HepG2 (cell line): Measurements from ENCODE around the gene RPS10. TPM values are rescaled to one million over a fixed set of nuclear protein-coding genes. Genes with fewer than 3 reads are reported as not detected.

Source experiments
- BORCS8-MEF2B ChIP-seq: sonication (generic); formaldehyde crosslinking; IDR thresholded peaks from 2 replicates; pipeline ENCODE4 v1.8.0; 2022; ENCODE audit warnings: mild to moderate bottlenecking, missing genetic modification reagents
- CHD2 ChIP-seq: IDR thresholded peaks from 2 replicates; pipeline ENCODE4 v1.6.1; 2011; ENCODE audit warnings: low read depth, low read length, improper control_type of control experiment
- DDIT3 ChIP-seq: sonication (generic); formaldehyde crosslinking; IDR thresholded peaks from 2 replicates; pipeline ENCODE4 v1.4.0; 2020; ENCODE audit warnings: mild to moderate bottlenecking, missing genetic modification reagents
- DPF2 ChIP-seq: sonication (generic); formaldehyde crosslinking; IDR thresholded peaks from 2 replicates; pipeline ENCODE4 v1.4.0; 2020; ENCODE audit warnings: mild to moderate bottlenecking, low read depth, missing genetic modification reagents, borderline replicate concordance
- ETV5 ChIP-seq: IDR thresholded peaks from 2 replicates; pipeline ENCODE4 v1.6.1; 2018; ENCODE audit warnings: missing biosample characterization, missing genetic modification reagents, inconsistent platforms, borderline replicate concordance
- NFIB ChIP-seq: sonication (generic); formaldehyde crosslinking; IDR thresholded peaks from 2 replicates; pipeline ENCODE4 v1.9.0; 2021; ENCODE audit warnings: missing genetic modification reagents, mild to moderate bottlenecking, borderline replicate concordance
- PHF20 ChIP-seq: sonication (generic); formaldehyde crosslinking; IDR thresholded peaks from 2 replicates; pipeline ENCODE4 v1.5.0; 2020; ENCODE audit warnings: mild to moderate bottlenecking, missing genetic modification reagents
- RXRA ChIP-seq: sonication (generic); formaldehyde crosslinking; IDR thresholded peaks from 2 replicates; pipeline ENCODE4 v1.5.1; 2020; ENCODE audit warnings: missing genetic modification reagents
- ZNF234 ChIP-seq: sonication (generic); formaldehyde crosslinking; conservative IDR thresholded peaks from 2 replicates; pipeline ENCODE4 v1.5.1; 2020; ENCODE audit warnings: mild to moderate bottlenecking, missing genetic modification reagents
- ZNF619 ChIP-seq: sonication (generic); formaldehyde crosslinking; IDR thresholded peaks from 2 replicates; pipeline ENCODE4 v1.4.0; 2020; ENCODE audit warnings: mild to moderate bottlenecking, missing genetic modification reagents
- ZNF775 ChIP-seq: sonication (generic); formaldehyde crosslinking; IDR thresholded peaks from 2 replicates; pipeline ENCODE4 v1.4.0; 2020; ENCODE audit warnings: missing genetic modification reagents, mild to moderate bottlenecking, moderate library complexity, borderline replicate concordance
- polyA plus RNA-seq, 8 experiments: library from polyadenylated mRNA; depleted of rRNA in 3 of 8; stranded (reverse) in 7 of 8; unstranded in 1 of 8; fragments of >200 nt; fragmentation: Illumina TruSeq in 4 of 8; extraction: Trizol in 4 of 8; gene quantifications; 2 replicates each; pipeline versions ENCODE4 v1.2.1 to v1.2.3, GENCODE V29; 2011 to 2016; ENCODE audit warnings: low read depth in 4 of 8, missing spikeins in 1 of 8, mixed read lengths in 1 of 8; ENCODE audit not compliant: insufficient read depth in 1 of 8
- total RNA-seq, 5 experiments: library from RNA; depleted of rRNA; stranded (reverse); fragments of >200 nt; fragmentation: Illumina TruSeq; extraction: Trizol; gene quantifications; 2 replicates each; pipeline ENCODE4 v1.2.3, GENCODE V29; 2016; ENCODE audit warnings: low read depth in 1 of 5
- TF ChIP-seq, protein P1 (sequence below): sonication (generic); formaldehyde crosslinking; IDR thresholded peaks from 2 replicates; pipeline ENCODE4 v1.9.0; 2021; ENCODE audit warnings: mild to moderate bottlenecking, missing genetic modification reagents
- TF ChIP-seq, protein P2 (sequence below): sonication (generic); formaldehyde crosslinking; IDR thresholded peaks from 2 replicates; pipeline ENCODE4 v1.8.0; 2022; ENCODE audit warnings: mild to moderate bottlenecking, missing genetic modification reagents, moderate library complexity
- TF ChIP-seq, protein P3 (sequence below), 2 experiments: fragments of 450-650 bp in 1 of 2; sonication (generic) in 1 of 2; formaldehyde crosslinking; IDR thresholded peaks; 2 replicates each; pipeline versions ENCODE4 v1.5.0 to v1.8.0; 2020 to 2022; ENCODE audit warnings: mild to moderate bottlenecking in 1 of 2, missing genetic modification reagents in 1 of 2
- TF ChIP-seq, protein P4 (sequence below): IDR thresholded peaks from 2 replicates; pipeline ENCODE4 v1.6.1; 2016; ENCODE audit warnings: mild to moderate bottlenecking, missing biosample characterization, missing genetic modification reagents
- TF ChIP-seq, protein P5 (sequence below): sonication (generic); formaldehyde crosslinking; IDR thresholded peaks from 2 replicates; pipeline ENCODE4 v1.5.0; 2020; ENCODE audit warnings: missing genetic modification reagents

Gene RPS10
- total and polyA plus RNA-seq, 2 of the 13 experiments (the other 11 are each of a cell fraction or from before 2014, with no cell fraction given): 2,909 to 4,648 TPM

- TF ChIP-seq, protein P1, sequence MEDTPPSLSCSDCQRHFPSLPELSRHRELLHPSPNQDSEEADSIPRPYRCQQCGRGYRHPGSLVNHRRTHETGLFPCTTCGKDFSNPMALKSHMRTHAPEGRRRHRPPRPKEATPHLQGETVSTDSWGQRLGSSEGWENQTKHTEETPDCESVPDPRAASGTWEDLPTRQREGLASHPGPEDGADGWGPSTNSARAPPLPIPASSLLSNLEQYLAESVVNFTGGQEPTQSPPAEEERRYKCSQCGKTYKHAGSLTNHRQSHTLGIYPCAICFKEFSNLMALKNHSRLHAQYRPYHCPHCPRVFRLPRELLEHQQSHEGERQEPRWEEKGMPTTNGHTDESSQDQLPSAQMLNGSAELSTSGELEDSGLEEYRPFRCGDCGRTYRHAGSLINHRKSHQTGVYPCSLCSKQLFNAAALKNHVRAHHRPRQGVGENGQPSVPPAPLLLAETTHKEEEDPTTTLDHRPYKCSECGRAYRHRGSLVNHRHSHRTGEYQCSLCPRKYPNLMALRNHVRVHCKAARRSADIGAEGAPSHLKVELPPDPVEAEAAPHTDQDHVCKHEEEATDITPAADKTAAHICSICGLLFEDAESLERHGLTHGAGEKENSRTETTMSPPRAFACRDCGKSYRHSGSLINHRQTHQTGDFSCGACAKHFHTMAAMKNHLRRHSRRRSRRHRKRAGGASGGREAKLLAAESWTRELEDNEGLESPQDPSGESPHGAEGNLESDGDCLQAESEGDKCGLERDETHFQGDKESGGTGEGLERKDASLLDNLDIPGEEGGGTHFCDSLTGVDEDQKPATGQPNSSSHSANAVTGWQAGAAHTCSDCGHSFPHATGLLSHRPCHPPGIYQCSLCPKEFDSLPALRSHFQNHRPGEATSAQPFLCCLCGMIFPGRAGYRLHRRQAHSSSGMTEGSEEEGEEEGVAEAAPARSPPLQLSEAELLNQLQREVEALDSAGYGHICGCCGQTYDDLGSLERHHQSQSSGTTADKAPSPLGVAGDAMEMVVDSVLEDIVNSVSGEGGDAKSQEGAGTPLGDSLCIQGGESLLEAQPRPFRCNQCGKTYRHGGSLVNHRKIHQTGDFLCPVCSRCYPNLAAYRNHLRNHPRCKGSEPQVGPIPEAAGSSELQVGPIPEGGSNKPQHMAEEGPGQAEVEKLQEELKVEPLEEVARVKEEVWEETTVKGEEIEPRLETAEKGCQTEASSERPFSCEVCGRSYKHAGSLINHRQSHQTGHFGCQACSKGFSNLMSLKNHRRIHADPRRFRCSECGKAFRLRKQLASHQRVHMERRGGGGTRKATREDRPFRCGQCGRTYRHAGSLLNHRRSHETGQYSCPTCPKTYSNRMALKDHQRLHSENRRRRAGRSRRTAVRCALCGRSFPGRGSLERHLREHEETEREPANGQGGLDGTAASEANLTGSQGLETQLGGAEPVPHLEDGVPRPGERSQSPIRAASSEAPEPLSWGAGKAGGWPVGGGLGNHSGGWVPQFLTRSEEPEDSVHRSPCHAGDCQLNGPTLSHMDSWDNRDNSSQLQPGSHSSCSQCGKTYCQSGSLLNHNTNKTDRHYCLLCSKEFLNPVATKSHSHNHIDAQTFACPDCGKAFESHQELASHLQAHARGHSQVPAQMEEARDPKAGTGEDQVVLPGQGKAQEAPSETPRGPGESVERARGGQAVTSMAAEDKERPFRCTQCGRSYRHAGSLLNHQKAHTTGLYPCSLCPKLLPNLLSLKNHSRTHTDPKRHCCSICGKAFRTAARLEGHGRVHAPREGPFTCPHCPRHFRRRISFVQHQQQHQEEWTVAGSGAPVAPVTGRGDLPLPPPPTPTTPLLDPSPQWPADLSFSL (CRISPR knock-in tag): peak; percentile 29; the same call in 1 of the 2 replicates
- no peak for TF ChIP-seq ZNF775 (CRISPR knock-in tag)
- TF ChIP-seq, protein P2, sequence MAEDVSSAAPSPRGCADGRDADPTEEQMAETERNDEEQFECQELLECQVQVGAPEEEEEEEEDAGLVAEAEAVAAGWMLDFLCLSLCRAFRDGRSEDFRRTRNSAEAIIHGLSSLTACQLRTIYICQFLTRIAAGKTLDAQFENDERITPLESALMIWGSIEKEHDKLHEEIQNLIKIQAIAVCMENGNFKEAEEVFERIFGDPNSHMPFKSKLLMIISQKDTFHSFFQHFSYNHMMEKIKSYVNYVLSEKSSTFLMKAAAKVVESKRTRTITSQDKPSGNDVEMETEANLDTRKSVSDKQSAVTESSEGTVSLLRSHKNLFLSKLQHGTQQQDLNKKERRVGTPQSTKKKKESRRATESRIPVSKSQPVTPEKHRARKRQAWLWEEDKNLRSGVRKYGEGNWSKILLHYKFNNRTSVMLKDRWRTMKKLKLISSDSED (CRISPR knock-in tag): no peak
- no peak for TF ChIP-seq DDIT3 (CRISPR knock-in tag)
- no peak for TF ChIP-seq BORCS8-MEF2B (CRISPR knock-in tag)
- no peak for TF ChIP-seq ETV5 (CRISPR knock-in tag)
- no peak for TF ChIP-seq ZNF234 (CRISPR knock-in tag)
- no peak for TF ChIP-seq CHD2
- TF ChIP-seq ZNF619 (CRISPR knock-in tag): no peak
- no peak for TF ChIP-seq RXRA (CRISPR knock-in tag)
- TF ChIP-seq, protein P3, sequence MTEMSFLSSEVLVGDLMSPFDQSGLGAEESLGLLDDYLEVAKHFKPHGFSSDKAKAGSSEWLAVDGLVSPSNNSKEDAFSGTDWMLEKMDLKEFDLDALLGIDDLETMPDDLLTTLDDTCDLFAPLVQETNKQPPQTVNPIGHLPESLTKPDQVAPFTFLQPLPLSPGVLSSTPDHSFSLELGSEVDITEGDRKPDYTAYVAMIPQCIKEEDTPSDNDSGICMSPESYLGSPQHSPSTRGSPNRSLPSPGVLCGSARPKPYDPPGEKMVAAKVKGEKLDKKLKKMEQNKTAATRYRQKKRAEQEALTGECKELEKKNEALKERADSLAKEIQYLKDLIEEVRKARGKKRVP (CRISPR knock-in tag; IDR thresholded peaks at IDR 0.05): no peak
- no peak for TF ChIP-seq DPF2 (CRISPR knock-in tag)
- TF ChIP-seq NFIB: no peak
- TF ChIP-seq PHF20: no peak
- TF ChIP-seq, protein P4, sequence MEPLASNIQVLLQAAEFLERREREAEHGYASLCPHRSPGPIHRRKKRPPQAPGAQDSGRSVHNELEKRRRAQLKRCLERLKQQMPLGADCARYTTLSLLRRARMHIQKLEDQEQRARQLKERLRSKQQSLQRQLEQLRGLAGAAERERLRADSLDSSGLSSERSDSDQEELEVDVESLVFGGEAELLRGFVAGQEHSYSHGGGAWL (CRISPR knock-in tag): no peak
- TF ChIP-seq, protein P5, sequence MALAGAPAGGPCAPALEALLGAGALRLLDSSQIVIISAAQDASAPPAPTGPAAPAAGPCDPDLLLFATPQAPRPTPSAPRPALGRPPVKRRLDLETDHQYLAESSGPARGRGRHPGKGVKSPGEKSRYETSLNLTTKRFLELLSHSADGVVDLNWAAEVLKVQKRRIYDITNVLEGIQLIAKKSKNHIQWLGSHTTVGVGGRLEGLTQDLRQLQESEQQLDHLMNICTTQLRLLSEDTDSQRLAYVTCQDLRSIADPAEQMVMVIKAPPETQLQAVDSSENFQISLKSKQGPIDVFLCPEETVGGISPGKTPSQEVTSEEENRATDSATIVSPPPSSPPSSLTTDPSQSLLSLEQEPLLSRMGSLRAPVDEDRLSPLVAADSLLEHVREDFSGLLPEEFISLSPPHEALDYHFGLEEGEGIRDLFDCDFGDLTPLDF (CRISPR knock-in tag): no peak
These were observed 39.3 kb downstream of the RPS10 start (continued) for GRCh38 chr6:34386316-34387137.
